Measurements from ENCODE around the gene MMAB.

Gene MMAB

GRCh38 chr12:109540526-109541412 lies 32.5 kb downstream of the MMAB start:
- DNase-seq (ENCODE audit: low read depth in 1 of 2, low spot score in 1 of 2) = no peak

- DNase-seq (ENCODE audit: low read depth in 1 of 2, low spot score in 1 of 2) = no peak
These were observed 33.8 kb downstream of the MMAB start for GRCh38 chr12:109539508-109539907.

GRCh38 chr12:109538191-109538863 lies 35.0 kb downstream of the MMAB start:
- no peak for DNase-seq (ENCODE audit: low read depth in 1 of 2, low spot score in 1 of 2)

GRCh38 chr12:109537136-109537535 lies 36.2 kb downstream of the MMAB start:
- no peak for DNase-seq (ENCODE audit: low read depth in 1 of 2, low spot score in 1 of 2)

- no peak for DNase-seq (ENCODE audit: low read depth in 1 of 2, low spot score in 1 of 2)
These were observed 37.4 kb downstream of the MMAB start for GRCh38 chr12:109535863-109536250.

GRCh38 chr12:109535231-109535862 lies 38.0 kb downstream of the MMAB start:
- DNase-seq (ENCODE audit: low read depth in 1 of 2, low spot score in 1 of 2) = no peak

GRCh38 chr12:109534456-109534855 lies 38.8 kb downstream of the MMAB start:
- DNase-seq (ENCODE audit: low read depth in 1 of 2, low spot score in 1 of 2) = no peak

GRCh38 chr12:109533487-109533740 lies 39.9 kb downstream of the MMAB start:
- DNase-seq (ENCODE audit: low read depth in 1 of 2, low spot score in 1 of 2) = no peak

- no peak for DNase-seq (ENCODE audit: low read depth in 1 of 2, low spot score in 1 of 2)
These were observed 40.4 kb downstream of the MMAB start for GRCh38 chr12:109532721-109533486.

- no peak for DNase-seq (ENCODE audit: low read depth in 1 of 2, low spot score in 1 of 2)
These were observed 41.9 kb downstream of the MMAB start for GRCh38 chr12:109531411-109531810.

GRCh38 chr12:109529691-109530640 lies 43.3 kb downstream of the MMAB start:
- no peak for DNase-seq (ENCODE audit: low read depth in 1 of 2, low spot score in 1 of 2)

GRCh38 chr12:109527489-109528123 lies 45.7 kb downstream of the MMAB start:
- DNase-seq (ENCODE audit: low read depth in 1 of 2, low spot score in 1 of 2) = no peak

GRCh38 chr12:109525279-109525585 lies 48.1 kb downstream of the MMAB start:
- DNase-seq (ENCODE audit: low read depth in 1 of 2, low spot score in 1 of 2) = no peak

GRCh38 chr12:109524466-109525278 lies 48.6 kb downstream of the MMAB start:
- DNase-seq (ENCODE audit: low read depth in 1 of 2, low spot score in 1 of 2) = no peak

GRCh38 chr12:109523504-109523903 lies 49.8 kb downstream of the MMAB start:
- no peak for DNase-seq (ENCODE audit: low read depth in 1 of 2, low spot score in 1 of 2)

GRCh38 chr12:109523071-109523470 lies 50.2 kb downstream of the MMAB start:
- DNase-seq (ENCODE audit: low read depth in 1 of 2, low spot score in 1 of 2) = no peak

GRCh38 chr12:109521831-109522230 lies 51.5 kb downstream of the MMAB start:
- no peak for DNase-seq (ENCODE audit: low read depth in 1 of 2, low spot score in 1 of 2)

- DNase-seq (ENCODE audit: low read depth in 1 of 2, low spot score in 1 of 2) = no peak
These were observed 53.5 kb downstream of the MMAB start for GRCh38 chr12:109519787-109520186.

Data from stimulated activated CD4-positive, alpha-beta T cell treated with anti-CD3 and anti-CD28 coated beads, Interleukin-15, amount 100 ng/mL, for 1 hour (primary cell).